ENCODE data around the gene NPIPB12. TPM values are rescaled to one million over a fixed set of nuclear protein-coding genes. Genes with fewer than 3 reads are reported as not detected.

Gene NPIPB12
- 20.2 to 37.2 TPM (median 30.1 TPM) in 5 replicates for total RNA-seq (2022; extraction: Qiagen RNA extraction)

DNA sequence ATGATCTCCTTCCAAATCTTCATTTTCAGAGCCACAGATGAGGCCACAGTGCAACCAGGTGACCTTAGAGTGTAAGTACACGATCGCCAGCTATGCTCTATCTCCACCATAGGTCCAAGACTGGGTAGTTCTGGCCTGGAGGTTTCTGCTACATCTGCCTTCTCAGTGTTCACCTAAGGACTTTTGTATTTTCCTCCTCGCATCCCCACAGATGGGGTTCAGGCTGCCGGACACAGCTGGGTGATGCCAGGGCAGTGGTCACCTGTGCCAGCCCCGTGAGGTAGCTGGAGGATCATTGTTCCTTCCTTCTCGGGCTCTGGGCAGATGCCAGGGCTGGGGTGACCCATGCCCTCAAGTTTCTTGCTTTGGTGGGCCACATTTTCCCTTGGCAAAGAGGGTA, at the start of gene NPIPB12:
Gene NPIPB12, minus strand, starts transcription at position 101 of the 400 bp plus-strand sequence.

DNA sequence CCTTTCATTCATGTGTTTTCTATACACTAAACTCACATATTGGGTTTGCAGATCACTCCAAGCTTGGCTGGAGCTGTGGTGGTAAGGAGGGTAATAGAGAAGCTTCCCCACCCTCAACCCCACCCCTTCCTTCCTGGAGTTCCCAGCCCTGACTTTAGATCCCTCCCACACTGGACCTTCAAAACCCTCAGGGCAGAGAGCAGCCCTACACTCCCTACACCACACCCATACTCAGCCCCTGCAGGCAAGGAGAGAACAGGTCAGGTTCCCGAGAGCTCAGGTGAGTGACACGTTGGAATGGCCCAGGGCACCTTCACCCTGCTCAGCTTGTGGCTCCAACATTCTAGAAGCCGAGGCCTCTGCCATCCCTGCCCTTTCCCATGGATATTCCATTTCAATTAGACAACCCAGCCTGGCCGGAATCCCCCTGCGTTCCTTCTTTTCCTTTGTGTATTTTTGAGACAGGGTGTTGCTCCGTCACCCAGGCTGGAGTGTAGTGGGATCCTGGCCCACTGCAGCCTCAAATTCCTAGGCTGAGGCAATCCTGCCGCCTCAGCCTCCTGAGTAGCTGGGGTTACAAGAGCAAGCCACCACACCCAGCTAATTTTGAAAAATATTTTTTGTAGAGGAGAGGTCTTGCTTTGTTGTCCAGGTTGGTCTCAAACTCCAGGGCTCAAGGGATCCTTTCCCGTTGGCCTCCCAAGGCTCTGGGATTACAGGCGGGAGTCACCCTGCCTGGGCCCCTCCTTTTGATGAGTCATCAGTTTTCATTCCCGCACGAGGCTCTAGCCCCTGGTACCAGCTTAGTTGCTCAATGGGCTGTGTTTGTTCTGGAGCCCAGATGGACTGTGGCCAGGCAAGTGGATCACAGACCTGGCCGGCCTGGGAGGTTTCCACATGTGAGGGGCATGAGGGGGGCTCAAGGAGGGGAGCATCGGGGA, 46.2 kb downstream of the NPIPB12 start, which contains the start of gene SULT1A4:
Gene SULT1A4, plus strand, starts transcription at position 208 of the 941 bp plus-strand sequence. CDS start 1,473 bp downstream, outside the sequence.

DNA sequence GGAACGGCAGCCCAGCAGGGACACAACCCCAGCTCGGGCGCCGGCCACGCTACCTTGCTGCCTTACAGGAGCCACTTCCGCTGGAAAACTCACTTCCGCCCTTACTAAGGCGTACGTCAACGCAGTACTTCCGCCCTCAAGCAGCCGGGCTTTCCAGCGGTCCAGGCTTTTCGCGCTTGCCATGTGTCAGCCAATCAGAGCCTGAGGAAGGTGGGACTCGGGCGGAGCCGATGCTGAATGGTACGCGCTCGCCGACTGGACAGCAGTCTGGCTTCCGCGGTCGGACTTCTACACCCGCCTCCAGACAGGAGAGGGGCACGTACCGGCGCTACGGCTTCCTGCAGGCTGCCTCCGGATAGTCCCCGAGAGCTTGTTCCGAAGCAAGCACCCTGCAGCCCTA, 51.9 kb downstream of the NPIPB12 start, which contains the start of the genes BOLA2 and SLX1B:
Gene BOLA2, minus strand, starts transcription at position 83 of the 400 bp plus-strand sequence. CDS start 98 bp downstream, outside the sequence.
Gene SLX1B, plus strand, starts transcription at position 265 of the 400 bp plus-strand sequence.

Other genes with a start within 250 kb of the NPIPB12 start
- 0.74 to 1.9 TPM (median 1.3 TPM) in 5 replicates for gene NPIPB11, start 99.7 kb downstream of the NPIPB12 start, total RNA-seq (2022; extraction: Qiagen RNA extraction)
- 3.6 to 57.5 TPM (median 26.0 TPM) in 5 replicates for gene BOLA2, start 52.1 kb downstream of the NPIPB12 start, total RNA-seq (2022; extraction: Qiagen RNA extraction)
- gene SLX1B, start 51.9 kb downstream of the NPIPB12 start, total RNA-seq (2022; extraction: Qiagen RNA extraction): 58.1 to 88.2 TPM (median 81.4 TPM) in 5 replicates
- 26.7 to 37.4 TPM (median 28.4 TPM) in 5 replicates for gene SULT1A4, start 46.5 kb downstream of the NPIPB12 start, total RNA-seq (2022; extraction: Qiagen RNA extraction)
- gene SPN, start 156.8 kb upstream of the NPIPB12 start, total RNA-seq (2022; extraction: Qiagen RNA extraction): 0.02 TPM in 1 of 5 replicates, not detected in the others
- 0.53 to 0.90 TPM (median 0.87 TPM) in 5 replicates for gene QPRT, start 172.8 kb upstream of the NPIPB12 start, total RNA-seq (2022; extraction: Qiagen RNA extraction)
- gene C16orf54, start 239.6 kb upstream of the NPIPB12 start, total RNA-seq (2022; extraction: Qiagen RNA extraction): not detected in 5 replicates